ENCODE data around the gene STK39.
"Not testable (repeated sequence)": the region's sequence is repeated elsewhere in the genome, so short reads cannot be mapped to it uniquely, and the experiment has no call there.

STK39 gene

DNA sequence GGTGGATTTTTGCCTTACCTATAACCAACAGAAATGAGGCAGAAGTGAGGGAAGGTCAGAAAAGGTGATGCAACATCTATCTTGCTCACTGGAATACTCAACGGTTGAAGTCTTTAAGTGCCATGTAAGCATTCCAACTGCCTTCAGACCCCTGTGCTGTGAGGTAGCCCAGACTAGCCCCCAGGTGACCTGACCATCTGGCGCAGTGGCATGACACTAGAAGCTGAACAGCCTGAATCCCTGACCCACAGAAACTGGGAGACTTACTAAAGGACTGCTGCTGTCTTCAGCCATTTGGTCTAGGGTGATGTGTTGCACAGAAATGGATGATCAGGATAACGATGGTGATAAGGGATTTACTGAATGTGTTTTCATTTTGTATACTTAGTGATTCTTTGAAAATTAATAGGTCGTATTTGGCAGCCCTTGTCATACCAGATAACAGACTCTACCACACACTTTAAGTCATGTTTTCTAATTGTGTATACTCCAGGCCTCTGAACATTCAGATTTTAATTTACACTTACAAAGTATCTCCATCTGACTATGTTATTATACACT, 161.5 kb downstream of the STK39 start:
- no peak for DNase-seq (ENCODE audit: low read depth)

DNA sequence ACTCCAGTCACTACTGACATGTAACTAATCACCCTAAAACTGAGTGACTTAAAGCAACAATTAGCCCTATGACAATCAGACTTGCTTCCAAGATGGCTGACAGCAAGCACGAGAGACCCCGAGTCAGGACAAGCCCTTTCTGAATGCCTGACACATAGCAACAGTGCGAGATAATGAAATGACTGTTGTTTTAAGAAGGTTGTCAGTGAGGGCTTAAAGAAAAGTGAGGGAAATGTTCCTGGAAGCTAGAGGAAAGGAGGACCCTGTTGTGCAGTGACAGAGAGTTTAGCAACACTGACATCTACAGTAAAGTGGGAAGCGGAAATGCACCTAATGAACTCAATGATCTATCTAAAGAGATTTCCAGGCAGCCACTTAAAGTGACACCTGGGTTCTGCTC, 163.1 kb downstream of the STK39 start:
- DNase-seq (ENCODE audit: low read depth): no peak

DNA sequence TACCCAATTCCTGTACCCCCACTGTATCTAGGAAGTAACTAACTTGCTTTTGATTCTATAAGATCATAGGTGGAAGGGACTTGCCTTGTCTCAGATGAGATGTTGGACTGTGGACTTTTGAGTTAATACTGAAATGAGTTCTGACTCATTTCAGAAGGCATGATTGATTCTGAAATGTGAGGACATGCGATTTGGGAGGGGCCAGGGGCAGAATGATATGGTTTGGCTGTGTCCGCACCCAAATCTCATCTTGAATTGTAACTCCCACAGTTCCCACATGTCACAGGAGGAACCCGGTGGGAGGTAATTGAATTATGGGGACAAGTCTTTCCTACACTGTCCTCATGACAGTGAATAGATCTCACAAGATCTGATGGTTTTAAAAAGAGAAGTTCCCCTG, 165.9 kb downstream of the STK39 start:
- DNase-seq (ENCODE audit: low read depth): not testable (repeated sequence)

DNA sequence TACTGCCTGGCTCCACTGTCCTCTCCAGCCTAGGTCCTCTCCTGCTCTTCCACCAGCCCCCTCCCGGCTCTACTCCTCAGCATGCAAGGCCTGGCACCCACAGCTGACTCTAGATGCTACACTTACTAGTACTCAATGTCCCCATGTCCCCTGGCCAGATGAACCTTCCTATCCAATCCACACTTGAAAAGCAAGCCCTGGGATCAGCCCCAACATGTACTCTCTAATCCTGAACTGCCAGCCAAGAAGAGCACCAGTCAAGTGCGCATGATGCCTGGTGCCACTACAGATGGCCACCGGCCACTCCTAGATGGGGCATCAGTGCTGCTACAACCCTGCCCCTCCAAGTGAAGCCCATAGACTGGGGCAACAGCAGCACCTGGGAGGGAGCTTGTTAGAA, 168.2 kb downstream of the STK39 start:
- no peak for DNase-seq (ENCODE audit: low read depth)

- no peak for DNase-seq (ENCODE audit: low read depth)
Measured at GRCh38 chr2:168076731-168077130, 170.7 kb downstream of the STK39 start.

DNA sequence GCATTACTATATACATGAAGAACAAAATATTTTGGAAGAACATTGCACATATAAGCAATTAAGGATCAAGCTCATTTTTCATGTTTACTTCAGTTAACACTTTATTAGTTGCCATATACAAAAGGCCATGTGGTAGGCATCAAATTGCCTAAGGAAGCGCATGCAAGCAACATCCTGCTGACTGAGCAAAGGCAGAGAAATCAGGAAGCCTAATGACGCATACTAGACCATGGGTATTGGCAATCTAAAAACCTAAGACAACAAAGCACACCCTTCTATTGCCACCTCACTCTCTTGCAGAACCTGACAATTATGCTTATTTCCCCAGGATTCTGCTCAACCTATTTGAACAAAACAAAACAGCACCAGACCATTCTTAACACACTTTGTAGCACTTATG, 171.9 kb downstream of the STK39 start:
- no peak for DNase-seq (ENCODE audit: low read depth)

DNA sequence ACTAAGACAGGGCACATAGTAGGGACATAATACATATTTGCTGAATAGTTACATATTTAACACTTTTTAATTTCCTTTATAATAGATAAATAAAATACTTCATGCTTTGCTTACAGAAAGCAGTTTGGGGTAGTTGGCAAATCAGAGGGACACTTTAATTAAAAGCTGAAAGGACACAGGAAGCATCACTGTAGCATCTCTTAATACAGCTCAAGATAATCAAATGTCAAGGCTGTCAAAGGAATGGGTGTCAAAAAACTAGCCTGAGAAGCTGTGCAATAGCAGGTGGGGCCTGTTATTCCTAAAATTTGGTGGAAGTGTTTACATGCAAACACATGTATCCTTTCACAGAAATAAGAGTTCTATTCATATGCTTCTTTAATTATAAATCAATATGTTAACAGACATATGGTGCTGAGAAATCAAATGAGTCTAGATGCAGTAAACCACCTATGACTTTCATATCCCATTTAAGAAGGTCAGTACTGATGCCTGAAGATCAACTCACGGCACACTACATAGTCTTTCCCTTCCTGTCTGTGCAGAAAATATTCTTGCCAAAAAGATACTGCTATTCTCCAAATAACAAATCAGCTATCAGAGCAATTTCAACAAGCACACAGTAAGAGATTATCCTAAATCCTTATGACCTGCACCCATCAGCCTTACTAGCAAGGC, 174.6 kb downstream of the STK39 start:
- no peak for DNase-seq (ENCODE audit: low read depth)

GRCh38 chr2:168064011-168064998, 183.1 kb downstream of the STK39 start:
- no peak for DNase-seq (ENCODE audit: low read depth)

GRCh38 chr2:168062936-168063335, 184.5 kb downstream of the STK39 start:
- DNase-seq (ENCODE audit: low read depth): no peak

GRCh38 chr2:168062054-168062453, 185.3 kb downstream of the STK39 start:
- no peak for DNase-seq (ENCODE audit: low read depth)

DNA sequence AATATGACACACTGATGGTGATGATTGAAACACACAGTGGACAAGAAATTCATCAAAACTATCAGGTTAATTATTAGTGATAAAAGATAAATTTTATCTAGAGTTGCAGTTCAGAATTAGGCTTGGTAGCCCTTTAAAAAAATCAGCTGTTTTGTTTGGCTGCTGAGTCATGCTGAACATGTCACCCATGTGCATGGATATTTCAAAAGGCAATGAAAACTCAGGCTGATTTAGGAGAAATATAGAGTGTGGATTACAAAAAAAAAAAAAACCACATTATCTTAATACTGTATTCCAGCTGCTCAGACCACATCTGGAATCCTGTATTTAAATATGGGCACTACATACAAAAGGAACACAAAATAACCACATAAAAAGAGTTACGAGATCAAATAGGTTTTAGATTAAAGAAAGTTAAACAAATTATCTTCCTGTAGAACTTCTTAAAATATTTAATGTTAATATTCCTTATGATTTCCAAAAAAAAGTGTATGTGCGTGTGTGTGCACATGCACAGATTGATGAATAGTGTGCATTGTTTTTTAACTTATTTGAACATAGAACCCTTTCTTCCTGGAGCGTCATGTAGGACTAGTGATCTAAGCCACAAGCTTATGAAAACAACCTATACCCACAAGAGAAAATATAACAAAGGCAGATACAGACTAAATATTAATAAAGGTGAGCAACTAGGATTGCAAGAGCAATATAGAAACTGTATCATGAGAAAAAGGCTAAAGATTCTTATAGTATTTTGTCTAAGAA, 186.2 kb downstream of the STK39 start:
- DNase-seq (ENCODE audit: low read depth): no peak

DNA sequence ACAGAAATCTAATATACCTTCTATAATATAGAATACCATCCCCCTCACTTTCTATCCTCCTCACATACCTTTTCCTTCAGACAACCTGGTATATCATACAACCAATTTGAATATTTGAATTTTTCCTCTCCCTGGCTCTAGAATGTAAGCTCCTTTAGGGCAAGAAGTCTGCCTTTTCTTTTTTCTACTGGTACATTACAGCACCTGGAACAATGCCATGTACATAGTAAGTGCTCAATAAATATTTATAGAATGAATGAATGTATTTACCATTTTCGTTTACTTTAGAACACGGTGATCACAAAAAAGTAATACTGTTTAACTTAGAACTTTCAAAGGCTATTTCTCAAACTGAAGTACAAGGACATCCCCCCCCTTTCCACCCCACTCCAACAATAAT, 187.6 kb downstream of the STK39 start:
- no peak for DNase-seq (ENCODE audit: low read depth)

GRCh38 chr2:168058675-168059074, 188.7 kb downstream of the STK39 start:
- DNase-seq (ENCODE audit: low read depth): no peak

GRCh38 chr2:168056242-168056787, 191.1 kb downstream of the STK39 start:
- DNase-seq (ENCODE audit: low read depth): no peak

- DNase-seq (ENCODE audit: low read depth): no peak
Measured at GRCh38 chr2:168054657-168055056, 192.7 kb downstream of the STK39 start.

DNA sequence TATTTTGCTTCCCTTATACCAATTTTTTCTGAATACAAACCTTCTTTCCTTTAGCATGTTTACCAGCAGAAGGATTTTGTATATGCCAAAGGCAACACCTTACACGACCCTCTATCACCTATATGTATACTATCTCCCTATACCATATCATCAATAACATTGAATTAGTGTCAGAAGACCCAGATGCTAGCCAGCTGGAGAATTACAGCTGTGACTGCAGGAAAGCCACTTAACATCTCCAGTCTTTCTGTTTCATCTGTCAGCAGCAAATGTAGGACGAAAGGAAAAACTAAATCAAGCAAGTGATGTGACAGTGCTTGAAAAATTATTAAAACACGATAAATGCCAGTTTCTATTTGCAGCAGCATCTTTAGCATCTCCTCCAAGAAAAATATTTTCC, 193.7 kb downstream of the STK39 start:
- no peak for DNase-seq (ENCODE audit: low read depth)

GRCh38 chr2:168052773-168053172, 194.6 kb downstream of the STK39 start:
- no peak for DNase-seq (ENCODE audit: low read depth)

DNA sequence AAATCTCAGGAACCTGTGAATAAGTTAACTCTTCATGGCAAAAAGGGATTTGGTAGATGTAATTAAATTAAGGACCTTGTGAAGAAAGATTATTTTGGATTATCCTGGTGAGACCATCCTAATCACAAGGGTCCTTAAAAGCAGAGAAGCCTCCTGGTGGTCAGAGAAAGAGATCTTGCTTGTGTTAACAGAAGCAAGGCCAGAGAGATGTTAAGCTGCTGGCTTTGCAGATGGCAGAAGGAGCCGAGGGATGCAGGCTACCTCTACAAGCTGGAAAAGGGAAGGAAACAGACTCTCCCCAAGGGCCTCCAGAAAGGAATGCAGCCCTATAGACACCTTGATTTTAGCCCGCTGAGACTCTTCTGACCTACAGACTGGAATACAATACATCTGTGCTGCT, 197.0 kb downstream of the STK39 start:
- no peak for DNase-seq (ENCODE audit: low read depth)

GRCh38 chr2:168049609-168050008, 197.8 kb downstream of the STK39 start:
- DNase-seq (ENCODE audit: low read depth): no peak

DNA sequence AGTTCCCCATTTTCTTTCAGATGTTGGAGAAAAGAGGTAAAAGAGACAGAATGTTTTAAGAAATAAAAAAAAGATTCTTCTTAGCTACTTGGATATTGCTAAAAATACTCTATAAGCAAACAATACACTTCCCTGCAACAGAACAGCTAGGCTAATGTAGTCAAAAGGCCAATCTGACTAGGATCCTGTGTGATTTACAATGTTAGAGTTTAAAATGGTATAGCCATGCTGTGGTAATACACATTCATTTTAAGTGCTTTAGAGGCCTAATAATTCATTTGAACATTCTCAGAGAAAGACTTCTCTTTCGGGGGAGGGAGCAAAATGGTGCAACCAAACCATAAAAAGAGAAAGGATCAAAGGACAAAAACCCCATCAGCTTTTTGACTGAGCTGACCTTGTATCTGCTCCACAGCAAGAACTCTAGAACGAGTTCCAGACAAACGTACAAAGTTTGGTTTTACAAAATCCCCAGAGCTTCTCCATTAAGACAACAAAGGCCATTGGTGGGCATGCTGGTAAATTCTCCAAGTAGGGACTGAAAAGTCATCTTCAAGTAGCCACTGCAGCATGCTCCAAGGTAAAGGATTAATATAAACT, 200.2 kb downstream of the STK39 start:
- DNase-seq (ENCODE audit: low read depth): no peak

DNA sequence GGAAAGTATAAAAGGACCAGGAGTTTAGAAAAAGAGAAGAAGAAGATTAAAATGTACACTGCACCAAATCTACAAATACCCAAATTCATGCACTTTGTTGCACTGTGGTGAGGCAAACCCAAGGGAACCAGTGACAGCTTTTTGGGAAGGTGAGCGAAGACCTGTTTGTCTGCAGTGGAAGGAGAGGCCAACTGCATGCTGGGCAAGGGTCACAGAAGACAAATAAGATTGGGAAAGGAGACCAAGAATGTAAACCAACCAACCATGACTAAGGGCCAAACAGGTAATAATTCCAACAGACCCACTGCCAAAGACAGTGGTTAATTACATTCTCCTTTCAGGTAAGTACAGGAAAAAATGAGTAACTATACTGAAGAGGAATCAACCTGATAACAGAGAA, 202.8 kb downstream of the STK39 start:
- no peak for DNase-seq (ENCODE audit: low read depth)

GRCh38 chr2:168044176-168044575, 203.2 kb downstream of the STK39 start:
- DNase-seq (ENCODE audit: low read depth): no peak
